Astrocyte (in vitro differentiated cells and primary cell): ENCODE measurements around the gene SPRY2.

Experiments
- CTCF ChIP-seq: IDR thresholded peaks from 2 replicates; pipeline ENCODE4 v1.5.1; 2011; ENCODE audit warnings: low read depth, mild to moderate bottlenecking, inconsistent platforms, low read length, moderate library complexity; ENCODE audit not compliant: insufficient read depth
- EZH2 ChIP-seq: IDR thresholded peaks from 2 replicates; pipeline ENCODE4 v1.6.1; 2012; ENCODE audit warnings: mild to moderate bottlenecking, low read length, inconsistent platforms; ENCODE audit not compliant: insufficient read depth

GRCh38 chr13:80336370-80336769, 4.6 kb downstream of the SPRY2 start:
- TF ChIP-seq EZH2: no peak
- TF ChIP-seq CTCF: no peak
